Measurements from ENCODE around the gene ATP8B3.

ATP8B3 gene

GRCh38 chr19:1783354-1783753, 28.7 kb downstream of the ATP8B3 start:
- TF ChIP-seq, protein P1, sequence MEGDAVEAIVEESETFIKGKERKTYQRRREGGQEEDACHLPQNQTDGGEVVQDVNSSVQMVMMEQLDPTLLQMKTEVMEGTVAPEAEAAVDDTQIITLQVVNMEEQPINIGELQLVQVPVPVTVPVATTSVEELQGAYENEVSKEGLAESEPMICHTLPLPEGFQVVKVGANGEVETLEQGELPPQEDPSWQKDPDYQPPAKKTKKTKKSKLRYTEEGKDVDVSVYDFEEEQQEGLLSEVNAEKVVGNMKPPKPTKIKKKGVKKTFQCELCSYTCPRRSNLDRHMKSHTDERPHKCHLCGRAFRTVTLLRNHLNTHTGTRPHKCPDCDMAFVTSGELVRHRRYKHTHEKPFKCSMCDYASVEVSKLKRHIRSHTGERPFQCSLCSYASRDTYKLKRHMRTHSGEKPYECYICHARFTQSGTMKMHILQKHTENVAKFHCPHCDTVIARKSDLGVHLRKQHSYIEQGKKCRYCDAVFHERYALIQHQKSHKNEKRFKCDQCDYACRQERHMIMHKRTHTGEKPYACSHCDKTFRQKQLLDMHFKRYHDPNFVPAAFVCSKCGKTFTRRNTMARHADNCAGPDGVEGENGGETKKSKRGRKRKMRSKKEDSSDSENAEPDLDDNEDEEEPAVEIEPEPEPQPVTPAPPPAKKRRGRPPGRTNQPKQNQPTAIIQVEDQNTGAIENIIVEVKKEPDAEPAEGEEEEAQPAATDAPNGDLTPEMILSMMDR (conservative IDR thresholded peaks at IDR 0.05), result no peak

DNA sequence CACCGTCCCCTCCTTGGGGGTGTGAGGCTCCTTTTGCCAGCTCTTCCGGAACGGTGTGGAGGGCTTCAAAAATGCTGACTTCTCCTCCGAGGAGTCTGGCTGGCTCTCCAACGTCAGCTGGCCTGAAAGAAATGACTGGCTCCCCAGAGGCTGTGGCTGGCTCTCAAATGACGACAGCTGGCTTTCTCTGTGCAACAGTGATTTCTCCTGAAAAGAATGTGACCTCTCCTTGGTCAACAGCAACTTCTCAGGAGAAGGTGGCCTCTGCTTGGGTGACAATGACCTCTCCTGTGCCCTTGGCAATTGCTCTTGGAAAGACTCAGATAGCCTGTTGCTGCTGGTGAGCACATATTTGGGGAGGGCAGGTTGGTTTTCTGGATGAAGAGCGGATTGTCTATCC, 29.6 kb downstream of the ATP8B3 start:
- H3K27ac ChIP-seq, result no peak overlapping the region
- TF ChIP-seq, protein P1 (conservative IDR thresholded peaks at IDR 0.05), result no peak

More at GRCh38 chr19:1783354-1783753, 28.7 kb downstream of the ATP8B3 start:
- no peak overlapping the region for H3K27ac ChIP-seq

DNA sequence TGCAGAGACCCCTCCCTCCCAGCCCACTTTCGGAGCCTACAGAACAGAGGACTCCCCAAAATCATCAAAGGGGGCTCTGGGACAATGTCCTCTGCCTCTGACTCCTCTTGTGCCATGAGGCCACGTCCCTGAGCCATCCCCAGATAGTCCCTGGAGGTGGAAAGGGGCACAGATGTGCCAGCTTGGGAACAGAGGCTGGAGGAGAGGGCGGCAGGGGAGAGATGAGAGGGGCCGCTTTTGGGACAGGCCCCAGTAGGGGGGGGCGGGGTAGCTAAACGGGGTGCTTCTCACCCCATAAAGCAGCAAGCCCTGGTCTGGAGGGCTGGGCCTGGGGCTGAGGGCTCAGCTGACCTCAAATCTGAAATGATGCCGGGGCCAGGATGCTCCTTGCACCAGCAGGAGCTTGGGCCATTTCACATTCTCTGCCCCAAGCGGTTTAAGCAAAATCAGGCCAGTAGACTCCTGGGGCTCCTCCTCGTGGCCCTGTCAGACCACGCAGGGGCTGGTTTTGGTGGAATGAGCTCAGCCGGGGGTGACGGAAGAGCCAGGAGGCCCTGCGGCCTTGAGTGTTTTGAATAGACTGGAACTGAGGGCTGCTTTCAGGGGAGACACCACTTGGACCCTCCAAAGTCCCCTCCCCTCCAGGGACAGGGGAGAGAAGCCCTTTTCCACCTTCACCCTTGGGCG, 31.7 kb downstream of the ATP8B3 start:
- no peak overlapping the region for H3K27ac ChIP-seq
- TF ChIP-seq, protein P1 (conservative IDR thresholded peaks at IDR 0.05), result no peak; the same call in 1 of the 2 replicates

DNA sequence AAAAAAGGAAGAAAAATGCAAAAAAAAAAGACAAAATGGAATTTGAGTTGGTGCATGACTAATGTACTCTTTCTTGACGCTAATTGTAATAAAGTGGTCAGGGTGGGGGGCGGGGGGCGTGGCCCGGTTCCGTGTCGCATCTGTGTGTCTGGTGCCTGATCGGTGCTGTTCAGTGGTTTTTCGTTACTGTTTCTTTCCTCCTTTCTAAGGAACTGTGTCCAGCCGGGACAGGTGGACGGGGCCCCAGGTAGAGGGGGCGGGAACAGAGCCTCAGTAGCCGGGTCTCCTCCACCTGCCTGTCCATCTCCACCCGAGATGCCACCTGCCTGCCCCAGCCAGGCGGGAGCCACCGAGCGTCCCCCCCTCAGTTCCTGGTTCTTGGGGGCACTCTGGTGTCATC, 32.5 kb downstream of the ATP8B3 start:
- H3K27ac ChIP-seq, result no peak overlapping the region
- TF ChIP-seq, protein P1 (conservative IDR thresholded peaks at IDR 0.05), result no peak

- no peak overlapping the region for H3K27ac ChIP-seq
- TF ChIP-seq, protein P1 (conservative IDR thresholded peaks at IDR 0.05), result no peak
These were observed 34.9 kb downstream of the ATP8B3 start for GRCh38 chr19:1777149-1777548.

GRCh38 chr19:1776606-1777147, 35.4 kb downstream of the ATP8B3 start:
- TF ChIP-seq, protein P1 (conservative IDR thresholded peaks at IDR 0.05), result no peak
- no peak overlapping the region for H3K27ac ChIP-seq

GRCh38 chr19:1775951-1776605, 36.0 kb downstream of the ATP8B3 start:
- TF ChIP-seq, protein P1 (conservative IDR thresholded peaks at IDR 0.05), result no peak
- H3K27ac ChIP-seq, result no peak overlapping the region

Data from VCaP (cell line).